Mesenchymal stem cell (in vitro differentiated cells and primary cell): ENCODE data around the gene TBC1D8.

Experiments used
- DNase-seq: peaks from one replicate; pipeline ENCODE4 v3.0.0-alpha.2; 2013
- H2AFZ ChIP-seq: one replicate; pipeline ENCODE4 v1.6.1; 2013; ENCODE audit warnings: low read depth, mild to moderate bottlenecking, control low read depth, inconsistent platforms, low read length, moderate library complexity
- H2AK5ac ChIP-seq: 2 replicates; pipeline ENCODE4 v1.6.1; 2013; ENCODE audit warnings: low read length, moderate library complexity, mild to moderate bottlenecking, inconsistent platforms; ENCODE audit not compliant: severe bottlenecking
- H2BK120ac ChIP-seq: one replicate; pipeline ENCODE4 v1.6.1; 2013; ENCODE audit warnings: low read depth, mild to moderate bottlenecking, inconsistent platforms, low read length, moderate library complexity
- H2BK12ac ChIP-seq, 2 experiments: one replicate each; pipeline ENCODE4 v1.6.1; 2013; ENCODE audit warnings: inconsistent platforms in 2 of 2, low read length in 2 of 2, mild to moderate bottlenecking in 2 of 2, moderate library complexity in 2 of 2, control low read depth in 1 of 2
- H2BK15ac ChIP-seq: one replicate; pipeline ENCODE4 v1.6.1; 2013; ENCODE audit warnings: mild to moderate bottlenecking, low read depth, inconsistent platforms; ENCODE audit not compliant: poor library complexity, severe bottlenecking
- H2BK5ac ChIP-seq: 2 replicates; pipeline ENCODE4 v1.6.1; 2013; ENCODE audit warnings: low read depth, mild to moderate bottlenecking, low read length, control low read depth, inconsistent platforms; ENCODE audit not compliant: poor library complexity, severe bottlenecking
- H3K14ac ChIP-seq, 2 experiments: one replicate each; pipeline ENCODE4 v1.6.1; 2013; ENCODE audit warnings: inconsistent platforms in 2 of 2, low read length in 2 of 2, control low read depth in 1 of 2, mild to moderate bottlenecking in 1 of 2, moderate library complexity in 1 of 2
- H3K18ac ChIP-seq, 2 experiments: one replicate each; pipeline ENCODE4 v1.6.1; 2013; ENCODE audit warnings: inconsistent platforms in 2 of 2, low read length in 2 of 2, control low read depth in 1 of 2, low read depth in 1 of 2, mild to moderate bottlenecking in 1 of 2
- H3K23ac ChIP-seq, 2 experiments: one replicate each; pipeline ENCODE4 v1.6.1; 2013; ENCODE audit warnings: inconsistent platforms in 2 of 2, low read length in 2 of 2, mild to moderate bottlenecking in 2 of 2, moderate library complexity in 2 of 2, control low read depth in 1 of 2
- H3K27ac ChIP-seq: 2 replicates; pipeline ENCODE4 v1.5.1; 2013; ENCODE audit warnings: mild to moderate bottlenecking, moderate library complexity, low read length, control low read depth, inconsistent platforms; ENCODE audit not compliant: poor library complexity, severe bottlenecking
- H3K27me3 ChIP-seq, 2 experiments: 2 replicates each; pipeline versions ENCODE4 v1.6.1 to v1.7.0; 2013; ENCODE audit warnings: low read length in 2 of 2, mild to moderate bottlenecking in 2 of 2, moderate library complexity in 2 of 2, control low read depth in 1 of 2, inconsistent platforms in 1 of 2; ENCODE audit not compliant: control insufficient read depth in 1 of 2, insufficient read depth in 1 of 2
- H3K36me3 ChIP-seq, 2 experiments: 2 replicates each; pipeline versions ENCODE4 v1.6.1 to v1.7.0; 2013; ENCODE audit warnings: low read length in 2 of 2, control low read depth in 1 of 2, inconsistent platforms in 1 of 2, low read depth in 1 of 2, mild to moderate bottlenecking in 1 of 2; ENCODE audit not compliant: insufficient read depth in 2 of 2, control insufficient read depth in 1 of 2
- H3K4ac ChIP-seq, 2 experiments: one replicate each; pipeline ENCODE4 v1.6.1; 2013; ENCODE audit warnings: inconsistent platforms in 2 of 2, low read length in 2 of 2, mild to moderate bottlenecking in 2 of 2, moderate library complexity in 2 of 2, control low read depth in 1 of 2, low read depth in 1 of 2
- H3K4me1 ChIP-seq: 2 replicates; pipeline ENCODE4 v1.6.1; 2013; ENCODE audit warnings: low read depth, low read length, control low read depth; ENCODE audit not compliant: control insufficient read depth, insufficient read depth
- H3K4me2 ChIP-seq: 2 replicates; pipeline ENCODE4 v1.6.1; 2013; ENCODE audit warnings: low read length, mild to moderate bottlenecking, inconsistent platforms; ENCODE audit not compliant: poor library complexity, severe bottlenecking
- H3K4me3 ChIP-seq, 2 experiments: 2 replicates each; pipeline versions ENCODE4 v1.5.1 to v1.7.0; 2013; ENCODE audit warnings: low read length in 2 of 2, mild to moderate bottlenecking in 2 of 2, control low read depth in 1 of 2, low read depth in 1 of 2; ENCODE audit not compliant: insufficient read depth in 1 of 2
- H3K79me1 ChIP-seq: replicated peaks from 2 replicates; pipeline ENCODE4 v1.6.1; 2013; ENCODE audit warnings: mild to moderate bottlenecking, control low read depth, low read length, inconsistent platforms; ENCODE audit not compliant: poor library complexity, severe bottlenecking
- H3K9ac ChIP-seq: 2 replicates; pipeline ENCODE4 v1.7.0; 2013; ENCODE audit warnings: mild to moderate bottlenecking, low read length, moderate library complexity
- H3K9me3 ChIP-seq: 2 replicates; pipeline ENCODE4 v1.7.0; 2013; ENCODE audit warnings: mild to moderate bottlenecking, low read length; ENCODE audit not compliant: control insufficient read depth
- H4K8ac ChIP-seq: one replicate; pipeline ENCODE4 v1.6.1; 2013; ENCODE audit warnings: inconsistent platforms, mild to moderate bottlenecking, low read length, moderate library complexity
- H4K91ac ChIP-seq: one replicate; pipeline ENCODE4 v1.6.1; 2013; ENCODE audit warnings: mild to moderate bottlenecking, low read length, inconsistent platforms
- WGBS: methylation state at CpG from one replicate; pipeline ENCODE4 v1.1.7; 2013; ENCODE audit warnings: mixed read lengths; 5-methylcytosine and 5-hydroxymethylcytosine counted together

Gene TBC1D8

GRCh38 chr2:101162561-101163330 lies 11.6 kb upstream of the TBC1D8 start:
- WGBS = 91% methylated on average over 7 of the region's 9 CpGs
- Histone ChIP-seq H3K27me3 (no peaks in the 10 kb centered on the region), H3K9ac (no peak overlapping the region), H2BK12ac (no peak overlapping the region), H2BK5ac (no peak overlapping the region), H2BK15ac (no peak overlapping the region), H3K4me3 (no peak overlapping the region), H3K23ac (no peak overlapping the region), H4K8ac (no peak overlapping the region), H2AK5ac (no peak overlapping the region), H3K4ac (no peak overlapping the region), H2AFZ (no peak overlapping the region), H3K79me1 (no peaks in the 10 kb centered on the region), H2BK120ac (no peak overlapping the region), H3K18ac (no peak overlapping the region), H4K91ac (no peak overlapping the region), H3K4me2 (no peak overlapping the region), H3K4me1 (no peaks in the 10 kb centered on the region), H3K36me3 (no peaks in the 10 kb centered on the region), H3K14ac (no peak overlapping the region), H3K27ac (no peak overlapping the region), H3K9me3 (no peaks in the 10 kb centered on the region)
- no peak for DNase-seq

GRCh38 chr2:101161658-101162057 lies 10.5 kb upstream of the TBC1D8 start:
- Histone ChIP-seq H4K8ac (no peak overlapping the region), H3K23ac (no peak overlapping the region)
- WGBS = 100% methylated on average over 2 of the region's 3 CpGs

GRCh38 chr2:101160454-101160853 lies 9.3 kb upstream of the TBC1D8 start:
- H3K27ac ChIP-seq = no peak overlapping the region
- no peak overlapping the region for H2AK5ac ChIP-seq
- no peaks in the 10 kb centered on the region for H3K4me1 ChIP-seq
- H2BK120ac ChIP-seq = no peak overlapping the region
- no peaks in the 10 kb centered on the region for H3K9me3 ChIP-seq
- WGBS = 96% methylated on average over 3 of the region's 3 CpGs
- H3K23ac ChIP-seq = no peak overlapping the region
- H4K91ac ChIP-seq = no peak overlapping the region
- no peak overlapping the region for H3K18ac ChIP-seq
- H2BK12ac ChIP-seq = no peak overlapping the region
- no peak overlapping the region for H3K4ac ChIP-seq
- no peaks in the 10 kb centered on the region for H3K79me1 ChIP-seq
- no peak overlapping the region for H3K4me2 ChIP-seq
- no peak overlapping the region for H2BK15ac ChIP-seq
- H2BK5ac ChIP-seq = no peak overlapping the region
- no peak overlapping the region for H3K9ac ChIP-seq
- no peaks in the 10 kb centered on the region for H3K27me3 ChIP-seq
- no peak overlapping the region for H2AFZ ChIP-seq
- H4K8ac ChIP-seq = no peak overlapping the region
- peak; percentile 44 for DNase-seq
- no peak overlapping the region for H3K4me3 ChIP-seq
- no peaks in the 10 kb centered on the region for H3K36me3 ChIP-seq
- no peak overlapping the region for H3K14ac ChIP-seq

More at GRCh38 chr2:101161658-101162057, 10.5 kb upstream of the TBC1D8 start:
- Histone ChIP-seq H3K27me3 (no peaks in the 10 kb centered on the region), H3K79me1 (no peaks in the 10 kb centered on the region), H3K4me2 (no peak overlapping the region), H3K4me1 (no peaks in the 10 kb centered on the region), H3K4me3 (no peak overlapping the region), H3K9ac (no peak overlapping the region), H3K18ac (no peak overlapping the region), H3K4ac (no peak overlapping the region), H4K91ac (no peak overlapping the region), H2AK5ac (no peak overlapping the region), H3K27ac (no peak overlapping the region), H3K14ac (no peak overlapping the region), H2BK12ac (no peak overlapping the region), H2BK15ac (no peak overlapping the region), H2BK5ac (no peak overlapping the region), H3K36me3 (no peaks in the 10 kb centered on the region), H2BK120ac (no peak overlapping the region), H2AFZ (no peak overlapping the region), H3K9me3 (no peaks in the 10 kb centered on the region)
- DNase-seq = no peak

- DNase-seq = no peak
- no peak overlapping the region for H3K4me2 ChIP-seq
- 100% methylated on average over 2 of the region's 2 CpGs for WGBS
Observed at GRCh38 chr2:101159526-101159925, 8.3 kb upstream of the TBC1D8 start.

More at GRCh38 chr2:101159526-101159925, 8.3 kb upstream of the TBC1D8 start:
- Histone ChIP-seq H2BK15ac (no peak overlapping the region), H3K79me1 (no peaks in the 10 kb centered on the region), H3K9ac (no peak overlapping the region), H2BK120ac (no peak overlapping the region), H3K27me3 (no peaks in the 10 kb centered on the region), H3K14ac (no peak overlapping the region), H2BK5ac (no peak overlapping the region), H2BK12ac (no peak overlapping the region), H3K4ac (no peak overlapping the region), H3K4me1 (no peaks in the 10 kb centered on the region), H3K23ac (no peak overlapping the region), H3K4me3 (no peak overlapping the region), H2AFZ (no peak overlapping the region), H4K8ac (no peak overlapping the region), H2AK5ac (no peak overlapping the region), H3K27ac (no peak overlapping the region), H3K9me3 (no peaks in the 10 kb centered on the region), H3K36me3 (no peaks in the 10 kb centered on the region), H4K91ac (no peak overlapping the region), H3K18ac (no peak overlapping the region)
